Measurements from ENCODE around the gene C10orf120.

- no peak for TF ChIP-seq CTCF (IDR thresholded peaks at IDR 0.05)
- TF ChIP-seq POLR2AphosphoS5 (IDR thresholded peaks at IDR 0.05): no peak
- TF ChIP-seq POLR2A (IDR thresholded peaks at IDR 0.05): no peak
Observed at GRCh38 chr10:122689146-122689820, 10.4 kb downstream of the C10orf120 start.
